Transverse colon (tissue), 4 donors: ENCODE data around the gene RNU6-9. TPM values are rescaled to one million over a fixed set of nuclear protein-coding genes. Genes with fewer than 3 reads are reported as not detected.

Experiments used
- DNase-seq: peaks from one replicate; pipeline ENCODE4 v3.0.0-alpha.2; 2019
- H3K27ac ChIP-seq, 4 donors: fragments of 200-600 bp; sonication (generic); 2 replicates each; pipeline ENCODE4 v1.5.1; 2016 to 2018; ENCODE audit warnings: inconsistent platforms in 4 of 4
- H3K27me3 ChIP-seq: fragments of 200-600 bp; sonication (generic); 2 replicates; pipeline ENCODE4 v1.5.1; 2017; ENCODE audit warnings: inconsistent platforms
- H3K36me3 ChIP-seq, 4 donors: fragments of 200-600 bp; sonication (generic); 2 replicates each; pipeline ENCODE4 v1.5.1; 2017 to 2019; ENCODE audit warnings: inconsistent platforms in 4 of 4
- H3K4me1 ChIP-seq, 4 donors: fragments of 200-600 bp; sonication (generic); 2 replicates each; pipeline ENCODE4 v1.5.1; 2017 to 2020; ENCODE audit warnings: inconsistent platforms in 4 of 4
- H3K4me3 ChIP-seq, 4 donors: fragments of 200-600 bp; sonication (generic); 1 replicate in 1 of 4; 2 replicates in 3 of 4; pipeline versions ENCODE4 v1.5.1 to v1.6.1; 2017 to 2019; ENCODE audit warnings: inconsistent platforms in 4 of 4
- H3K9me3 ChIP-seq, 2 donors: fragments of 200-600 bp; sonication (generic); 2 replicates each; pipeline ENCODE4 v1.5.1; 2017 to 2019; ENCODE audit warnings: inconsistent platforms in 2 of 2
- EP300 ChIP-seq: sonication (generic); formaldehyde crosslinking; IDR thresholded peaks from one replicate; pipeline ENCODE4 v1.6.1; 2017; ENCODE audit warnings: antibody characterized with exemption, low read depth
- POLR2A ChIP-seq: fragments of 450-650 bp; IDR thresholded peaks from one replicate; pipeline ENCODE4 v1.6.1; 2016; ENCODE audit warnings: antibody characterized with exemption, mild to moderate bottlenecking, moderate library complexity
- POLR2AphosphoS5 ChIP-seq, 3 donors: sonication (generic); formaldehyde crosslinking; IDR thresholded peaks; one replicate each; pipeline ENCODE4 v1.6.1; 2016; ENCODE audit warnings: antibody characterized with exemption in 3 of 3
- WGBS, 2 donors: methylation state at CpG; one replicate each; pipeline ENCODE4 v1.1.5; 2018; ENCODE audit warnings: low coverage in 1 of 2; 5-methylcytosine and 5-hydroxymethylcytosine counted together
- in situ Hi-C, 4 donors: fragments of 200-750 bp; cut with MboI; loops; one replicate each; pipeline versions ENCODE4 v1.15.0 to v1.15.1; 2017; ENCODE audit warnings: low sequenced_read_pairs in 3 of 4, low pct_ligation_motif_present in 1 of 4, low pct_unique_long_range_greater_than_20kb in 1 of 4
- intact Hi-C: fragments of 100-400 bp; cut with DNase I; formaldehyde crosslinking; loops from one replicate; pipeline ENCODE4 v1.15.1; 2023; ENCODE audit warnings: low total_unique reads
- small RNA-seq, 4 donors: library from RNA; depleted of rRNA; stranded (forward); fragments of <200 nt; gene quantifications; one replicate each; pipeline ENCODE3, GENCODE V24; 2016
- total RNA-seq, 4 donors: library from RNA; depleted of rRNA; stranded (reverse); fragments of >200 nt; gene quantifications; one replicate each; pipeline ENCODE4 v1.1.0, GENCODE V29; 2016
- TF ChIP-seq, protein P1 (sequence below), 5 experiments: fragments of 200-600 bp in 3 of 5; fragments of 450-650 bp in 2 of 5; sonication (generic) in 3 of 5; IDR thresholded peaks; 1 replicate in 2 of 5; 2 replicates in 3 of 5; pipeline ENCODE4 v1.5.1; 2016 to 2017; ENCODE audit warnings: antibody characterized with exemption in 5 of 5, inconsistent platforms in 3 of 5, mild to moderate bottlenecking in 2 of 5, moderate library complexity in 1 of 5

Gene RNU6-9
- total RNA-seq, 4 donors from 2014 or later = not detected

DNA sequence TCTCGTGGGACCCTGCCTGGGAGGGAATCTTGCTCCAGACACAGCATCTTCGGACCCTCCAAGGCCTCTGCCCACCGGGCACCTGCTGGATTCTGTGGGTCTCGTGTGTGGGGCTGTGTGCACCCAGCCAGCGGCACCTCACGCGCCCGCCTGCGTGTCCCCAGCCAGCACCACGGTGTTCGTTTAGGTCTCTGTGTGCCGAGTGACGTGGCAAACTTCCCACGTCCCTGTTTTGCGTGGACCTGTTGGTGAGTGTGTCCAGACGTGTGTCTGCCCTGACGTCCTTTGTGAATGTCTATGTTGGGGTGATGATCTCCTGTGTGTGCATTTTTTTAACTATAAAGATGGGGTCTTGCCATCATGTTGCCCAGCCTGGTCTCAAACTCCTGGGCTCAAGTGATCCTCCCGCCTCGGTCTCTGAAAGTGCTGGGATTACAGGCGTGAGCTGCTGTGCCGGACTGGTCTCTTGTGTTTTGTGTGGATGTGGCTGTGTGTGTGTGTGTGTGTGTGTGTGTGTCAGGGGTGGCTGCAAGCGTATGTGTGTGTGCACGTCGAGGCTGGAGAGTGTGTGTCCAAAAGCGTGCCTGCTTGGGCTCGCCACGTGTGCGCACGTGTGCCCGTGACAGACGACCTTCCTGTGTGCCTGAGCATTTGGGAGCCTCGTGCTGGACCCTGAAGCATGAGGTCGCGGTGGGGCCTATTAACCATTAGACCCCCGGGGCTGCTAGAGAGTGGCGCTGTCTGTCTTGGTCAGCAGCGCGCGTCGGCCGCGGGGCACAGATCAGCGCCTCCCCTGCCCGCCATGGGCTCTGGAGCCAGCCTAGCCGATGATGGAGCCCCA, 48.2 kb downstream of the RNU6-9 start:
- WGBS, 2 donors = 55 to 76% methylated on average over 4 to 32 of the region's 45 CpGs
- TF ChIP-seq POLR2AphosphoS5 (IDR thresholded peaks at IDR 0.05) (no peak), EP300 (no peak)
- TF ChIP-seq, protein P1, sequence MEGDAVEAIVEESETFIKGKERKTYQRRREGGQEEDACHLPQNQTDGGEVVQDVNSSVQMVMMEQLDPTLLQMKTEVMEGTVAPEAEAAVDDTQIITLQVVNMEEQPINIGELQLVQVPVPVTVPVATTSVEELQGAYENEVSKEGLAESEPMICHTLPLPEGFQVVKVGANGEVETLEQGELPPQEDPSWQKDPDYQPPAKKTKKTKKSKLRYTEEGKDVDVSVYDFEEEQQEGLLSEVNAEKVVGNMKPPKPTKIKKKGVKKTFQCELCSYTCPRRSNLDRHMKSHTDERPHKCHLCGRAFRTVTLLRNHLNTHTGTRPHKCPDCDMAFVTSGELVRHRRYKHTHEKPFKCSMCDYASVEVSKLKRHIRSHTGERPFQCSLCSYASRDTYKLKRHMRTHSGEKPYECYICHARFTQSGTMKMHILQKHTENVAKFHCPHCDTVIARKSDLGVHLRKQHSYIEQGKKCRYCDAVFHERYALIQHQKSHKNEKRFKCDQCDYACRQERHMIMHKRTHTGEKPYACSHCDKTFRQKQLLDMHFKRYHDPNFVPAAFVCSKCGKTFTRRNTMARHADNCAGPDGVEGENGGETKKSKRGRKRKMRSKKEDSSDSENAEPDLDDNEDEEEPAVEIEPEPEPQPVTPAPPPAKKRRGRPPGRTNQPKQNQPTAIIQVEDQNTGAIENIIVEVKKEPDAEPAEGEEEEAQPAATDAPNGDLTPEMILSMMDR (IDR thresholded peaks at IDR 0.05) = no peak
- H3K27me3 ChIP-seq = no peaks in the 10 kb centered on the region
- peaks cover 11 to 43% (median 24%) of the 10 kb centered on the region in 4 donors for H3K4me1 ChIP-seq
- in situ Hi-C loops (no loop called here), intact Hi-C loops (no loop called here)
- no peak for DNase-seq
- peak overlapping the region in 3 of 4 donors; percentile 7 to 32 (median 21) for H3K4me3 ChIP-seq
- H3K27ac ChIP-seq = peak overlapping the region; percentile 79 to 85 (median 82)
- H3K36me3 ChIP-seq = no peaks in the 10 kb centered on the region
- H3K9me3 ChIP-seq = no peaks in the 10 kb centered on the region

GRCh38 chr19:942133-942645, 48.9 kb downstream of the RNU6-9 start:
- WGBS, 2 donors = 89% methylated on average over 28 of the region's 32 CpGs; no CpG with 5 or more reads in 1 of the 2 donors
- intact Hi-C loops = no loop called here

More at GRCh38 chr19:942133-942645, 48.9 kb downstream of the RNU6-9 start:
- in situ Hi-C loops = no loop called here
- H3K4me1 ChIP-seq = peaks cover 11 to 43% (median 24%) of the 10 kb centered on the region in 4 donors
- H3K4me3 ChIP-seq = no peak overlapping the region
- no peaks in the 10 kb centered on the region for H3K36me3 ChIP-seq
- DNase-seq = no peak
- H3K27me3 ChIP-seq = no peaks in the 10 kb centered on the region
- TF ChIP-seq POLR2A (no peak), POLR2AphosphoS5 (IDR thresholded peaks at IDR 0.05) (no peak), EP300 (no peak)
- TF ChIP-seq, protein P1 (IDR thresholded peaks at IDR 0.05) = no peak
- no peak overlapping the region for H3K27ac ChIP-seq
- H3K9me3 ChIP-seq = no peaks in the 10 kb centered on the region

Small RNA genes within 50 kb of the gene (small RNA-seq; reads per million reads assigned to genes)
- 0 to 0.14 (median 0) reads per million in 4 donors for gene RNU6-9

Other genes starting within 250 kb of the RNU6-9 start
- gene RNF126, start 230.3 kb upstream of the RNU6-9 start, total RNA-seq = 100 to 1,000 TPM in 2 of 4 donors, 10 to 100 TPM in 2; 88.6 to 148 (median 102) TPM
- gene FSTL3, start 217.1 kb upstream of the RNU6-9 start, total RNA-seq = 10 to 100 TPM; 14.1 to 37.9 (median 31.2) TPM
- not detected for gene PRSS57, start 198.0 kb upstream of the RNU6-9 start, total RNA-seq
- gene PALM, start 184.5 kb upstream of the RNU6-9 start, total RNA-seq = 10 to 100 TPM; 14.1 to 99.3 (median 29.8) TPM
- 100 to 1,000 TPM; 197 to 501 (median 402) TPM for gene MISP, start 142.4 kb upstream of the RNU6-9 start, total RNA-seq
- 100 to 1,000 TPM; 145 to 258 (median 194) TPM for gene PTBP1, start 96.0 kb upstream of the RNU6-9 start, total RNA-seq
- gene PLPPR3, start 71.5 kb upstream of the RNU6-9 start, total RNA-seq = not detected
- not detected for gene AZU1, start 65.6 kb upstream of the RNU6-9 start, total RNA-seq
- not detected for gene PRTN3, start 52.5 kb upstream of the RNU6-9 start, total RNA-seq
- 1 to 10 TPM in 1 of 4 donors, under 1 TPM in 1, not detected in 2; 0.79 to 2.2 TPM for gene ELANE, start 41.2 kb upstream of the RNU6-9 start, total RNA-seq
- gene CFD, start 33.8 kb upstream of the RNU6-9 start, total RNA-seq = 100 to 1,000 TPM; 147 to 368 (median 208) TPM
- gene MED16, start 297 bp upstream of the RNU6-9 start, total RNA-seq = 100 to 1,000 TPM in 1 of 4 donors, 10 to 100 TPM in 3; 58.1 to 158 (median 78.4) TPM
- 10 to 100 TPM; 43.8 to 49.4 (median 46.7) TPM for gene R3HDM4, start 19.7 kb downstream of the RNU6-9 start, total RNA-seq
- gene KISS1R, start 23.8 kb downstream of the RNU6-9 start, total RNA-seq = not detected
- gene ARID3A, start 32.6 kb downstream of the RNU6-9 start, total RNA-seq = 1 to 10 TPM; 2.2 to 8.7 (median 4.3) TPM
- 10 to 100 TPM; 23.1 to 47.4 (median 39.0) TPM for gene WDR18, start 90.9 kb downstream of the RNU6-9 start, total RNA-seq
- 1 to 10 TPM in 1 of 4 donors, not detected in 3; 1.6 TPM for gene GRIN3B, start 106.9 kb downstream of the RNU6-9 start, total RNA-seq
- gene TMEM259, start 127.6 kb downstream of the RNU6-9 start, total RNA-seq = 100 to 1,000 TPM; 226 to 676 (median 303) TPM
- gene RNU6-2, start 128.0 kb downstream of the RNU6-9 start, total RNA-seq = not detected
- 10 to 100 TPM; 39.2 to 57.6 (median 48.2) TPM for gene CNN2, start 133.1 kb downstream of the RNU6-9 start, total RNA-seq
- 100 to 1,000 TPM in 1 of 4 donors, 10 to 100 TPM in 3; 47.1 to 128 (median 82.0) TPM for gene ABCA7, start 146.6 kb downstream of the RNU6-9 start, total RNA-seq
- gene ARHGAP45, start 173.7 kb downstream of the RNU6-9 start, total RNA-seq = 100 to 1,000 TPM in 1 of 4 donors, 10 to 100 TPM in 2, 1 to 10 TPM in 1; 10.0 to 174 (median 76.9) TPM
- 100 to 1,000 TPM in 2 of 4 donors, 10 to 100 TPM in 2; 74.8 to 167 (median 103) TPM for gene POLR2E, start 201.9 kb downstream of the RNU6-9 start, total RNA-seq
- gene GPX4, start 210.5 kb downstream of the RNU6-9 start, total RNA-seq = 100 to 1,000 TPM; 115 to 426 (median 261) TPM